Smooth muscle cell (in vitro differentiated cells): ENCODE data around the gene CCN2. TPM values are rescaled to one million over a fixed set of nuclear protein-coding genes. Genes with fewer than 3 reads are reported as not detected.

Experiments
- DNase-seq: peaks from one replicate; lab custom pipeline; 2025; ENCODE audit not compliant: unreplicated experiment; lab: John Stamatoyannopoulos, UW
- H2AFZ ChIP-seq: fragments of 200-600 bp; sonication (generic); 2 replicates; pipeline ENCODE4 v1.6.0; 2016; ENCODE audit warnings: antibody characterized with exemption, low read depth, mild to moderate bottlenecking
- H3F3A ChIP-seq: fragments of 200-600 bp; sonication (generic); 2 replicates; pipeline ENCODE4 v1.6.0; 2017; ENCODE audit warnings: antibody characterized with exemption, low read depth
- H3K27ac ChIP-seq: fragments of 200-600 bp; sonication (generic); 2 replicates; pipeline ENCODE4 v1.5.1; 2016; ENCODE audit warnings: low read depth, mild to moderate bottlenecking
- H3K27me3 ChIP-seq: fragments of 200-600 bp; sonication (generic); 2 replicates; pipeline ENCODE4 v1.6.1; 2016; ENCODE audit warnings: low read depth, mild to moderate bottlenecking
- H3K36me3 ChIP-seq: fragments of 200-600 bp; sonication (generic); 2 replicates; pipeline ENCODE4 v1.5.1; 2016; ENCODE audit warnings: low read depth
- H3K4me1 ChIP-seq: fragments of 200-600 bp; sonication (generic); 2 replicates; pipeline ENCODE4 v1.5.1; 2016; ENCODE audit warnings: low read depth
- H3K4me2 ChIP-seq: fragments of 200-600 bp; sonication (generic); 2 replicates; pipeline ENCODE4 v1.6.0; 2016; ENCODE audit warnings: mild to moderate bottlenecking
- H3K4me3 ChIP-seq: fragments of 200-600 bp; sonication (generic); 2 replicates; pipeline ENCODE4 v1.5.1; 2016; ENCODE audit warnings: mild to moderate bottlenecking
- H3K79me2 ChIP-seq: fragments of 200-600 bp; sonication (generic); 2 replicates; pipeline ENCODE4 v1.6.0; 2016; ENCODE audit warnings: low read depth, mild to moderate bottlenecking
- H3K9ac ChIP-seq: fragments of 200-600 bp; sonication (generic); 2 replicates; pipeline ENCODE4 v1.6.0; 2016; ENCODE audit warnings: low read depth
- H3K9me3 ChIP-seq: fragments of 200-600 bp; sonication (generic); replicated peaks from 2 replicates; pipeline ENCODE4 v1.5.1; 2016; ENCODE audit warnings: low read depth
- H4K20me1 ChIP-seq: fragments of 200-600 bp; sonication (generic); 2 replicates; pipeline ENCODE4 v1.6.0; 2016; ENCODE audit warnings: low read depth
- CTCF ChIP-seq: fragments of 200-600 bp; sonication (generic); IDR thresholded peaks from 2 replicates; pipeline ENCODE4 v1.5.1; 2017; ENCODE audit warnings: borderline replicate concordance, mild to moderate bottlenecking, antibody characterized with exemption; ENCODE audit not compliant: insufficient read depth, poor library complexity, severe bottlenecking
- WGBS: methylation state at CpG from one replicate; pipeline ENCODE4 v1.1.7; 2016; ENCODE audit warnings: low lambda C conversion rate; 5-methylcytosine and 5-hydroxymethylcytosine counted together
- polyA plus RNA-seq: library from polyadenylated mRNA; unstranded; fragments of >200 nt; fragmentation: Nextera tagmentation; extraction: Ambion mirVana; gene quantifications from 2 replicates; pipeline ENCODE4 v1.2.1, GENCODE V29; 2016
- total RNA-seq: library from RNA; depleted of rRNA; stranded (reverse); fragments of >200 nt; gene quantifications from 2 replicates; pipeline ENCODE4 v1.2.3, GENCODE V29; 2014

Gene CCN2
- total and polyA plus RNA-seq, 2 experiments from 2014 or later: 1,180 to 2,448 TPM

- Histone ChIP-seq H3K9me3 (no peaks in the 10 kb centered on the region), H3K27me3 (no peaks in the 10 kb centered on the region), H3K9ac (no peak overlapping the region), H3K4me3 (peak overlapping the region; percentile 75), H3K36me3 (no peaks in the 10 kb centered on the region), H2AFZ (no peak overlapping the region), H3K4me2 (no peak overlapping the region), H3K27ac (peak overlapping the region; percentile 88), H4K20me1 (peaks cover 26% of the 10 kb centered on the region), H3F3A (peaks cover 27% of the 10 kb centered on the region), H3K4me1 (no peaks in the 10 kb centered on the region), H3K79me2 (no peaks in the 10 kb centered on the region)
- DNase-seq: no peak
- WGBS: 97% methylated on average over 1 of the region's 1 CpG
- no peak for TF ChIP-seq CTCF
Observed at GRCh38 chr6:131945971-131946370, 5.2 kb downstream of the CCN2 start.

DNA sequence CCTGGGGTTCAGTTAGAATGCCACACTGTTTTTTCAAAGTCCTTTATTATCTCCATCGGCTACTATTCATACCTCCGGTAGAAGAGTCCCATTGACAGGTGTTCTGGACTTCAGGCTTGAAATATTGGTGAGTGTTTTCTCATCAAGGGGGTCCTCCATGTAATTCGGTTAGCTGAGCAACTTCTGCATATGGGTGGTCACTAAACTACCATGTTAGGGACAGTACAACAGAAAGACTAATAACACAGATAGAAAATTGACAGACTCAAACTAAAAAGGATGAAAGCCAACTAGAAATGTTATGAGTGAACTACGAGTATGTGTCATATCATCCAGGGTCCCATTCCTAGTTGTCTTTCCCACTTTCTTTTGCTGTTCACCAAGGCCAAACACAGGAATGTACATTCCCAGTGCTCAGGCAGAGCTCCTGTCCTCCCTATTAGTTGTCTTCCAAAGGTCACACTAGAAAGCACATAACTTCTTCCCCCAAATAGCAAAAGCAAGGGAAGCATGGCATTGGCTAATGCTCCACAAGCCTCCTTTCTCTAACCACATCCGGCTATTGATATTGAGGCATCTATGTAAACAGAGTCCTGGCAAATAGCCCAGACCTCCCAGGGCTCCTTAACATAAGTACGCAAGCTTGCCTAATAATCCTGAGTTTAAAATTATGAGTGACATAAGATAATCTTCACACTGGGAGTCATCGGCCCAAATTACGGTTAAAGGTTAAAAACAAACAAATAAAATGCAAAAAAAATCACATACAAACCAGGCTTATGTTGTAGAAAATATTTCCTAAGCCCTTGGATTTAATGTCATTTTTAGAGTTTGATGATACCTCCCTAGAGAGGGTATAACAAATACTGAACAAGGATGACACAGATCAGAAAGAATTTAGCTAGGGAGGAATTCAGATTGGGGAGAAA, 13.2 kb downstream of the CCN2 start:
- H2AFZ ChIP-seq: no peak overlapping the region
- peak overlapping the region; percentile 14 for H3K27ac ChIP-seq
- H3K9ac ChIP-seq: no peak overlapping the region

DNA sequence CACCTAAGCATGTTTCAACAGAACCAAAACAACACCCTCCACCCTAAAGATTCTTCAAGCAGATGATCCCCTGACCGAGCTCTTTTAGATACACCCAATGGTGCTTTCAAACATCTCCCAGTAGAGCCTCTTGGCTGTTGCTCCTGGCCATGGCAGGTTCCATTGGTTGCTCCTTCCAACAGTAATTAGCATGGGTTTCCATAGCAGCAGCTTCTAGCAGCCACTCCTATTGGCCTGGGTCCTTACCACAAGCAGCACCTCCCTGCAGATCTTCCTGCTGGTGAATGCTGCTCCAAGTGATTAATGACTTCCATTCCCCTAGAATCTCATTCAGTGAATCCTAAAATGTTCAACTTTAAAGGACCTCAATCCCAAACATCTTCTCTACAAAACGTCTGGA, 13.9 kb downstream of the CCN2 start:
- Histone ChIP-seq H3F3A (peaks cover under 1% of the 10 kb centered on the region), H4K20me1 (no peaks in the 10 kb centered on the region), H3K4me3 (no peak overlapping the region), H2AFZ (no peak overlapping the region), H3K9ac (no peak overlapping the region), H3K9me3 (no peaks in the 10 kb centered on the region), H3K4me1 (no peaks in the 10 kb centered on the region), H3K4me2 (no peak overlapping the region), H3K27me3 (no peaks in the 10 kb centered on the region), H3K36me3 (no peaks in the 10 kb centered on the region), H3K79me2 (no peaks in the 10 kb centered on the region), H3K27ac (no peak overlapping the region)
- no peak for DNase-seq
- TF ChIP-seq CTCF: no peak
- WGBS: 65% methylated on average over 2 of the region's 2 CpGs

More for the DNA sequence above, 13.2 kb downstream of the CCN2 start:
- no peak overlapping the region for H3K4me3 ChIP-seq
- WGBS: 60% methylated on average over 8 of the region's 8 CpGs
- H3F3A ChIP-seq: no peaks in the 10 kb centered on the region
- H3K4me2 ChIP-seq: no peak overlapping the region
- DNase-seq: no peak
- no peaks in the 10 kb centered on the region for H4K20me1 ChIP-seq
- H3K9me3 ChIP-seq: no peaks in the 10 kb centered on the region
- no peak for TF ChIP-seq CTCF
- no peaks in the 10 kb centered on the region for H3K4me1 ChIP-seq
- H3K36me3 ChIP-seq: no peaks in the 10 kb centered on the region
- no peaks in the 10 kb centered on the region for H3K79me2 ChIP-seq
- H3K27me3 ChIP-seq: no peaks in the 10 kb centered on the region
